Measurements from ENCODE around the gene PLIN5. TPM values are rescaled to one million over a fixed set of nuclear protein-coding genes. Genes with fewer than 3 reads are reported as not detected.

Gene PLIN5
- total RNA-seq, 1 experiment from 2014 or later, result 3.9 TPM

- Histone ChIP-seq H3K79me2 (ENCODE audit: insufficient read depth, low read length) (no peaks in the 10 kb centered on the region), H2BK120ac (ENCODE audit: low read depth, low read length, poor library complexity, severe bottlenecking) (no peak overlapping the region), H3K14ac (ENCODE audit: insufficient read depth, low read length) (no peak overlapping the region), H3K79me1 (ENCODE audit: insufficient read depth, low read depth, low read length, poor library complexity, severe bottlenecking) (no peaks in the 10 kb centered on the region), H2AK5ac (ENCODE audit: insufficient read length, low read length) (no peak overlapping the region), H4K5ac (ENCODE audit: insufficient read length, low read depth, low read length) (no peak overlapping the region), H3K4me2 (ENCODE audit: insufficient read depth, insufficient read length, low read length) (no peak overlapping the region), H3K23ac (ENCODE audit: insufficient read length, low read depth, low read length) (no peak overlapping the region), H3K56ac (ENCODE audit: insufficient read length, low read depth, low read length) (no peak overlapping the region), H4K91ac (ENCODE audit: insufficient read length, low read depth, low read length) (no peak overlapping the region), H3K9me3 (ENCODE audit: control insufficient read depth, low read depth, low read length) (no peaks in the 10 kb centered on the region), H2BK5ac (ENCODE audit: insufficient read length, low read length) (no peak overlapping the region), H3K18ac (ENCODE audit: insufficient read length, low read depth, low read length) (no peak overlapping the region), H3K9ac (ENCODE audit: extremely low read depth, insufficient read length, low read length) (no peak overlapping the region), H3T11ph (ENCODE audit: low read length) (no peak overlapping the region), H3K4me1 (ENCODE audit: insufficient read depth, low read length) (no peaks in the 10 kb centered on the region), H3K23me2 (ENCODE audit: insufficient read length, low read depth, low read length, poor library complexity, severe bottlenecking) (peaks cover 3% of the 10 kb centered on the region), H2AFZ (ENCODE audit: low read length) (no peak overlapping the region), H2BK15ac (ENCODE audit: low read depth, low read length) (no peak overlapping the region), H2BK20ac (ENCODE audit: low read depth, low read length, poor library complexity, severe bottlenecking) (no peak overlapping the region), H4K20me1 (ENCODE audit: control insufficient read depth, insufficient read depth, insufficient read length) (no peaks in the 10 kb centered on the region), H3K4ac (ENCODE audit: low read depth, low read length) (no peak overlapping the region), H4K8ac (replicated peaks; ENCODE audit: insufficient read length, low read depth, low read length) (no peak overlapping the region), H2BK12ac (ENCODE audit: insufficient read length, low read depth, low read length) (no peak overlapping the region), H3K27ac (ENCODE audit: insufficient read length, low read depth, low read length) (no peak overlapping the region), H3K27me3 (ENCODE audit: insufficient read depth, low read length) (no peaks in the 10 kb centered on the region; the same call in 1 of the 2 replicates)
- no peak for DNase-seq
- peaks cover 6 to 15% of the 10 kb centered on the region in 2 experiments for H3K4me1 Mint-ChIP-seq
- no peaks in the 10 kb centered on the region for H3K36me3 Mint-ChIP-seq (ENCODE audit: insufficient read depth in 1 of 3, low read depth in 3 of 3)
- TF ChIP-seq, protein P1, sequence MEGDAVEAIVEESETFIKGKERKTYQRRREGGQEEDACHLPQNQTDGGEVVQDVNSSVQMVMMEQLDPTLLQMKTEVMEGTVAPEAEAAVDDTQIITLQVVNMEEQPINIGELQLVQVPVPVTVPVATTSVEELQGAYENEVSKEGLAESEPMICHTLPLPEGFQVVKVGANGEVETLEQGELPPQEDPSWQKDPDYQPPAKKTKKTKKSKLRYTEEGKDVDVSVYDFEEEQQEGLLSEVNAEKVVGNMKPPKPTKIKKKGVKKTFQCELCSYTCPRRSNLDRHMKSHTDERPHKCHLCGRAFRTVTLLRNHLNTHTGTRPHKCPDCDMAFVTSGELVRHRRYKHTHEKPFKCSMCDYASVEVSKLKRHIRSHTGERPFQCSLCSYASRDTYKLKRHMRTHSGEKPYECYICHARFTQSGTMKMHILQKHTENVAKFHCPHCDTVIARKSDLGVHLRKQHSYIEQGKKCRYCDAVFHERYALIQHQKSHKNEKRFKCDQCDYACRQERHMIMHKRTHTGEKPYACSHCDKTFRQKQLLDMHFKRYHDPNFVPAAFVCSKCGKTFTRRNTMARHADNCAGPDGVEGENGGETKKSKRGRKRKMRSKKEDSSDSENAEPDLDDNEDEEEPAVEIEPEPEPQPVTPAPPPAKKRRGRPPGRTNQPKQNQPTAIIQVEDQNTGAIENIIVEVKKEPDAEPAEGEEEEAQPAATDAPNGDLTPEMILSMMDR (conservative IDR thresholded peaks at IDR 0.05), result no peak
- peaks cover 35% of the 10 kb centered on the region for H3K27me3 Mint-ChIP-seq (ENCODE audit: low read depth)
- peaks cover 0 to 4% of the 10 kb centered on the region in 2 experiments; a peak in 2 of 5 replicates for H3K9me3 Mint-ChIP-seq
- H3K4me3 Mint-ChIP-seq, result no peak overlapping the region
- WGBS (ENCODE audit: extremely low coverage, insufficient read length, low lambda C conversion rate), result no CpG with 5 or more reads among the region's 3 CpGs
- no peak overlapping the region for H3K27ac Mint-ChIP-seq
Observed at GRCh38 chr19:4539169-4539692, 4.2 kb upstream of the PLIN5 start.
